Amniotic epithelial cell (primary cell): ENCODE measurements around the gene PDLIM3.
"Not testable (repeated sequence)": the region's sequence is repeated elsewhere in the genome, so short reads cannot be mapped to it uniquely, and the experiment has no call there.

Experiments
- DNase-seq: peaks from one replicate; pipeline ENCODE4 v3.0.0-alpha.2; 2010; ENCODE audit warnings: low read depth

Gene PDLIM3

DNA sequence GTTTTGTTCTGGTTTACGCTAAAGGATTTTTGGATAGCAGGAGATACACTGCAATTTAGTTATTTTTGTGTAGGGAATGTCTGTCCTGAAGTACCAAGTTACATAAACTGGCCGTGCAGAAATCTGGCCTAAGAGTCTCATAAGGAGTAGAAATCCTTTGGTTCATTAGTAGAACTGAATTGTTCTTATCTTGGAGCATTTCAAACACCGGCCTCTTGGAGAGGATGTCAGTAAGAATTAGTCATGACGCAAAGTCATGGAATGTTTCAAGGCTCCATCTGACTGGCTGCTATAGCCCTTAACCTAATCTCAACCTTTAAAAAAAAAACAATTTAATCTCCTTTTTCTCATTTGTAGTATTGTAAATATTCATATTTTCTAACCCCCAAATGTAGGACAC lies 15.2 kb downstream of the PDLIM3 start:
- peak; percentile 88 for DNase-seq

- no peak for DNase-seq
Observed at GRCh38 chr4:185518494-185518893, 16.8 kb downstream of the PDLIM3 start.

DNA sequence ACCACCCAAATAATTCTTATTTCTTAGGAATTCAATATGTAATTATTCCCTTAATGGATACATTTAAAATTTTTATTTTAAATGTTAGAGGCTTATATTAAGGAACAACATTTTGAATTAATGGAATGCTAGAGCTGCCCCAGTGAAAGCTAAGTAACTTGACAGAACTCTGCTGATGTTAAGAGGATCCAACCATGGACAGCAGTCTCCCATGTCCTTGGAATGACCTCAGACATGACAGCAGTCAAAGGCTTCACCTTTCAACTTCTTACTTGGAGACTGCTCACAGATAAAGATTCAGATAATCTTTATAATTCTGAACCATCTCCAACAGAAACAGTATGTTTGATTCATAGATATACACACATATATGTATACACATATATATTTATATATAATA lies 17.2 kb downstream of the PDLIM3 start:
- DNase-seq: no peak

GRCh38 chr4:185515248-185515647 lies 20.1 kb downstream of the PDLIM3 start:
- no peak for DNase-seq

- DNase-seq: no peak
Observed at GRCh38 chr4:185514182-185514697, 21.1 kb downstream of the PDLIM3 start.

DNA sequence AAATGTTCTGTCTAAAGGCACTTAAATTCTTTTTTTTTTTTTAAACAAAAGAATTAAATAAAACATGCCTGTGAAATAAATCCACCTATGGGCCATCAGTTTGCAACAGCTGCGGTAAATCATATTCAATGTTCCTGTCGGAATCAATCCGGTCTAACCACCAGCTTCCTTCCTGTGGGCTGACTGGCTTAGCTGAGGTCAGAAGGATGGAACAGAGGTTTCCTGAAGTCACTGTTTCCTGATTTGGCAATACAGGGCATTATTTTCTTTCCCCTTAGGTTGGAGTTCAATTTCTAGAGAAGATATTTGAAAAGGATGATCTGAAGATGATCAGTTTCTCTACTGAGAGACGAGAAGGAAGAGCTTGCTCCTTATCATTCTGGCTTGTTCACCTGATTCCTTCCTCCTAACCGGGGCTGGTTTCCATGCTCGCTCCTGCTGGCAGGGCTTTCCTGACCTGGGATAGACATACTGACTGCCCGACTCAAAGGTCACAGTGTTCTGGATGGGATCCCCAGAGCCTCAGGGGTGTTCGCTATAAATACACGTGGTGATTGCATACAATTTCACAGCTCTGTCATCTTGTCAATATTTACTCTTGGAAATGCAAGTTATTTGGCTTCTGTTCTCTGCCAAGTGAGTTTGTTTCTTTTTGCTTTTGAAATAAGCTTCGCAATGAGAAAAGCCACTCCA lies 21.7 kb downstream of the PDLIM3 start:
- DNase-seq: peak; percentile 81

DNA sequence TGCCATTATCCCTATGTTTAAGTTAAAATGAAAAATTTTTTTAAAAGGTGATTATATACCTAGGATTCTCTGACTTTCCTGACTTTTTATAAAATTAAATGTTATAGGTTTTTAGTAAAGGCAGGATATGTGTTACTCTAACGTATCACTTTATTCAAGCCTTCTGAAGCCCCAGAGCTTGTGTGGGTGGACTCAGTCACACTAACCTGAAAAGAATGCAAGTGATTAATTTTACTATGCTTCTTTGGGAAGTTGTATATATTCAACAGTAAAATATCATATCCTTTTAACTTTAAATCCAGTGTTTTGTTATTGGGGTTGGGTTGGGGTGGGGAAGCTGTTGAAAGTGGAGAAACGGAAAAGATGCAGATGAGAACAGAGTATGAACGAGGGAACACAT lies 22.8 kb downstream of the PDLIM3 start:
- peak; percentile 60 for DNase-seq

DNA sequence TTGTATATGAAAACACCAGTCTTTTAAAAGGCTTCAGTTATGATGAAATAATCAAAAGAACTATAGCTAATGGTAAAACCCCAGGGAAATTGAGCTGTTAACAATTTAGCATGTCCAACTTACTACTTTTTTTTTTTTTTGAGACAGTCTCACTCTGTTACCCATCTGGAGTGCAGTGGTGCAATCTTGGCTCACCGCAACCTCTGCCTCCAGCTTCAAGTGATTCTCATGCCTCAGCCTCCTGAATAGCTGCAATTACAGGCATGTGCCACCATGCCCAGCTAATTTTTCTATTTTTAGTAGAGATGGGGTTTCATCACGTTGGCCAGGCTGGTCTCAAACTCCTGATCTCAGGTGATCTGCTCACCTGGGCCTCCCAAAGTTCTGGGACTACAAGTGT lies 24.1 kb downstream of the PDLIM3 start:
- not testable (repeated sequence) for DNase-seq

DNA sequence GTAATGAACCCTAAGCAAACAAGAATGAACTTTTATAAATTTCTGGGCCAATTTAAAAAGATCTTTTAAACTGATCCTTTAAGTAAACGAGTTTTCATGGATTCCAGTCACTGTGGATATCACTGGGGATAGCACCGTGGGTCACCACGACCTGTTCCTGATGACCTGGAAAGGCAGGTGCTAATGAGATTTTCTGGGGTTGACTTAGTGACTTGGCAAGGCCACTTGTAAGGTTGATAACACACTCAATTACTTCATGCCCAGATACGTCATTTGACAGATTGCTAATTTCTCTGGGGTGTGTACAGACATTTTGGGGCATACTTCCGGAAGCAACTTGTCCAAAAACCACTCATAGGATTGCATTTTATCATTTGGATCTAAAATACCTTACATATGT lies 24.5 kb downstream of the PDLIM3 start:
- no peak for DNase-seq

DNA sequence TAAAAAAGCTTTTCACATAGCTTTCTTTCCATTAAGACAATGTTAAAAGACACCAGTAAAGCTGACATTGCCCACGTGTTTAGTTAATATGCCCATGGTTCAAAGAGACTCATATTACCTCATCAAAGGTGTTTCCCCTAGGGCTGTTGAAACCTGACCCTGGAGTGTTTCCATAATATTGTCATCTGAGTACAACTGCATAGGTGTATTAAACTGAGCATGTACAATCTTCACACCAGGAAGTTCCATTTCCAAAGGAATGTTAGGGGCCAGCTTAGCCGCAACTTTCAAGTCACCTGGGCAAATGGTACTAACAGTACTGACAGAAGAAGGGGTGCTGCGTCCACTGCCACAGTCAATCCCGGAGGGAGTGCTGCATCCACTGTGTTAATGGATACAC lies 27.1 kb downstream of the PDLIM3 start:
- DNase-seq: no peak

GRCh38 chr4:185506422-185506821 lies 28.9 kb downstream of the PDLIM3 start:
- DNase-seq: no peak

DNA sequence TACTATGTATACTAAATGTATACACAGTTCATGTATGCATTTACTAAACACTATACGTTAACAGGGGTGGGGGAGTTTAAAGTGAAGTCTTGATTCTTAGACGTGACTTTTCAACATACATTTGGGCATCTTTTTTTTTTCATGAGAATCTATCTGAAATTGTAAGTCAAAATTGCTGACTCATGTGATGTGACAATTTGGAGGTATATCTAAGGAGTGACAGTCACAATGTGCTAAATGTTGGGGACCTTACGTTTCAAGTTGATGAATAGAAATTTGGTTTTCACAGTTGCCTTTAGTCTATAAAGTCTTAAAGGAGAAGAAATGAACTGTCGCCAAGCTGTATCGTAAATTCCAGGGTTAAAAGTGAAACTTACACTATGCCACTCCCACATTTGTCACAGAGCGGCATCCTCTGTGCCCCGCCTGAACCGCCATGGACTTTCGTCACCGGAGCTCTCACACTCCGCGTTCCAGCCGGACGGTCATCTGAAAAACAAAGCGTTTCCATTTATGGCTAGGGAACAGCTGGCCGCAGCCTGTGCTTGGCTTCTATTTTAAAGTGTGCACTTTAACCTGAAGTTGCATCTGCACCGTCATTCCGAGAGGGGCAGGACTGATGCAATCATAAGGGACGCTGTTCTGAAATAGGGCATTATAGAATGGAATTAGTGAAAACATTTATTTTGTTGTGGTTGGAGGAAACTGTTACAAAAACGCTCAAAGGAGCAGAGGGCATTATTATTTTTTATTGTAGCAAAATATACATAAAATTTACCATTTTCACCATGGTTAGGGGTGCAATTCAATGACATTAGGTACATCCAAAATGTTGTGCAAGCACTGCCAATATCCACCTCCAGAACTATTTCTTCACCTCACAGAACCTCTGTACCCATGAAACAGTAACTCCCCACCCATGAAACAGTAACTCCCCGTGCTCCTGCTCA lies 30.9 kb downstream of the PDLIM3 start:
- DNase-seq: no peak

- DNase-seq: no peak
Observed at GRCh38 chr4:185502386-185502785, 32.9 kb downstream of the PDLIM3 start.

GRCh38 chr4:185500576-185500975 lies 34.7 kb downstream of the PDLIM3 start:
- DNase-seq: no peak

GRCh38 chr4:185500035-185500434 lies 35.3 kb downstream of the PDLIM3 start:
- no peak for DNase-seq

GRCh38 chr4:185488650-185489049 lies 46.7 kb downstream of the PDLIM3 start:
- DNase-seq: no peak

- DNase-seq: no peak
Observed at GRCh38 chr4:185481401-185481800, 53.9 kb downstream of the PDLIM3 start.

GRCh38 chr4:185480016-185480732 lies 55.1 kb downstream of the PDLIM3 start:
- DNase-seq: no peak

DNA sequence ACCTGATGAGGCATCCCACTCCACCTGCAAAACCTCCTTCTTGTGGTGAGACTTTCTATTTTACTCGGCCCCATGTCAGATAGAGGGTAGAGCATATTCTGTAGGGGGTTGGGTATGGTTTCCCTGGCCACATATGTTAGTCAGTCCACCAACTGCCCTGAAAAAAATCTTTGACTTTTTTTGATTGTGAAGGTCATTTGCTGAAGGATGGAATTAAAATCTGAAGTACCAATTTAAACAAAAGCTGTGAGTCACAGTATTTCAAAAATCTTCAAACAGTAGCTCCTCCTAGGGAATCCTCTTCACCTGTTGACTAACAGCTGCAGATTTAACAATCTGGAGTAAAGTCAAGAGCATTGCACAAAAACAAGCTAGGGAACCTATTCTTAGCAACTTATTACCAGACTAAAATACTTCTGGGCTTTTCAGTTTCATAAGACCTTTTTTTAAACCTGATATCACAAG lies 55.8 kb downstream of the PDLIM3 start:
- DNase-seq: peak; percentile 15

DNA sequence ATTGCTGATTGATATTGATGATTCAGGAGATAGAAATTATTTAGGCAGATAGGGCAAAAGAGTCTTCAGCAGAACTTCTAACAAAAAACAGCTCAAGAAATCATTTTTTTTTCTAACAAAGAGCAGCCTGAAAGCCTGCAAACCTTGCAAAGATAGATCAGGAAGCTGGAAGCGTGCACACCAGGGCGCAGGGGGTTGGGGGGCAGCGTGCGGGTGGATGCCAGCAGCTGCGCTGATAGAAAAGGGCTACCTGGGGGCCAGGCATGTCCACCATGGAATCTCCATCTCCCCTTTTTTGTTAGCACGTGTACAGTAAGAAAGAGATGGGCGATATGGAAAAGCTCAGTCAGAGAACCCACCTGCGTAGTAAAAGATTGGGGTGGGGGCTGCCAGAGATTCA lies 62.1 kb downstream of the PDLIM3 start:
- no peak for DNase-seq

DNA sequence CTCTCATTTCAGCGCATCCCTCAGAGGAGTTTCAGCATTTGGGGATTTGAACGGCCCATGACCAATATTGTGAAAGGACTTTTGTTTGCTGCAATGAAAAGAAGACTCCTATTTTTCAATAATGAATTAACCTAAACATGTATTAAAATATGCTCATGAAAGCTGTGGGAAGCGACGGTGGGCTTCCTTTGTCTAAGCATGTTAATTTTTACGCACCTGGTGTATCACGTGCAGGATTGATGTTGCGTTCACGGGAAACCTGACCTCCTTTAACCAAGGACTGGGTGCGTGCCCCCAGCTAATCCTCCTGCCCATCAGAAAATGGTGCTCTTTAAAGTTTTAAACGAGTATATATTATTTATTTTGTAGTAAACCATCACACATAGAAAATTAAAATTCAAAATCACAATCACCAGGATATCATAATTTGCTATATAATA lies 63.2 kb downstream of the PDLIM3 start:
- no peak for DNase-seq
